GM08714 (cell line): ENCODE measurements around the gene CPLANE2.
"Not testable (repeated sequence)": the region's sequence is repeated elsewhere in the genome, so short reads cannot be mapped to it uniquely, and the experiment has no call there.

ENCODE experiments used
- H3K4me3 ChIP-seq: fragments of 200-500 bp; sonication (Bioruptor generic); 2 replicates; pipeline ENCODE4 v1.5.1; 2014; ENCODE audit warnings: mild to moderate bottlenecking, low read length, inconsistent platforms
- ZNF274 ChIP-seq: IDR thresholded peaks from 2 replicates; pipeline ENCODE4 v1.6.1; 2012; ENCODE audit warnings: mild to moderate bottlenecking, low read depth, low read length

The CPLANE2 gene

DNA sequence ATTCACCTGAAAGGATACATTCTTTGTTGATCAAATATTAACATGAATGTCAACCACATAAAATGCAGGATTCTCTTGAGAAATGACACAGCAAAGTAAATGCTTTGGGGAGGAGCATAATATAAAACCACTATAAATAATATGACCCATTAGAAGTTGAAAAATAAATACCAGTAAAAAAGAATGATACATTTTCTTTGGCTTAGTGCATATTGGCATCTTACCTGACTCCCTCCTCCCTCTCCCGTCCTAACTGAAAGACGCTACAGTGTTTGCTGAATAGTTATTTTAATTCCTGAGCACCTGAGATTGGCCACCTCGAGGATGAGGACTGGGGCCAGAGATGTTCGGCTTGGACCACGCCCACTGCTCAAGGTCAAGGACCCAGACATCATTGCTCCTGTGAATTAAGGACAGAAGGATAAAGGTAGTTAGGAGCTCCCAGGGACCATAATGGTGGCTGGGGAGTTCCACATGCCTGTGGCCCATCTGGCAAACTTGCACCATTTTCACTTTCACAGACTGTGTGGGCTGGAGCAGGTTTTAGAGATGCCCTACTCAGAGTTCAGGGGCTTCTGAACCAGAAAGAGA, 16.4 kb upstream of the CPLANE2 start:
- H3K4me3 ChIP-seq: no peak overlapping the region
- no peak for TF ChIP-seq ZNF274

DNA sequence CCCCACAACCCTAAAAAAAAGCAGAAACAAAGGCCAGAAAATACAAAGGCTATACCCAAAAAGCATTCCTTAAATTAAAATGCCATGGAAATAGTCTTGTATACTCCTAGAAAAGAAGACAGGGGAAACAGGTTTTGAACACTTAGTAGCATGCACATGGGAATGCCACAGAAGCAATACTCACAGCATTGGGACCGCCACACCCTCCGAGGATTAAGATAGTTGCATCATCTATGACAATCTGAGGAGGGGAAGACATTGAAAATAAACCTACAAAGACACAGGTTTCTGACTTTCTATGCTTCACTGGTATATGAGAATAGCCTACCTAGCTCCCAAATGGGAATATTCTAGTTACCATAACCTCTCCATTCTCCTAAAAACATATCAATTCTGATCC, 15.9 kb upstream of the CPLANE2 start:
- no peak overlapping the region for H3K4me3 ChIP-seq
- TF ChIP-seq ZNF274: no peak

DNA sequence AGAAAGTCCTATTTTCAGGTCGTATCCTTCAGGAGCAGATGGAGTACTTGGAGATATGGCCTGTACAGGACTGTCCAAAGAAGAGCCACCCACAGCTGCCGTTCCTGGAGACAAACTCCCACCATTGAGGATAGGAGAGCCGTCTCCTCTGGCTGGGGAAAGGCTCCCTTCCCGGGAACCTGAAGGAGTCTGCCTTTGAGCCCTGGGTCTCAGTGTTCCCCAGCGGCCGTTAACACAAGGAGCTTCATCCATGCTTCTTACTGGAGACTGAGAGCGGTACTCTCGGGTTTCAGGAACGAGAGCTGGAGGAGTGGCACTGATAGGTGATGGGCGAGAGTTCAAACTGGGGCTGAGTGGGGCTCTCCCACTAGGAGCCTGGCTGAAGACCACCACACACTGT, 14.4 kb upstream of the CPLANE2 start:
- TF ChIP-seq ZNF274: no peak
- H3K4me3 ChIP-seq: no peak overlapping the region

DNA sequence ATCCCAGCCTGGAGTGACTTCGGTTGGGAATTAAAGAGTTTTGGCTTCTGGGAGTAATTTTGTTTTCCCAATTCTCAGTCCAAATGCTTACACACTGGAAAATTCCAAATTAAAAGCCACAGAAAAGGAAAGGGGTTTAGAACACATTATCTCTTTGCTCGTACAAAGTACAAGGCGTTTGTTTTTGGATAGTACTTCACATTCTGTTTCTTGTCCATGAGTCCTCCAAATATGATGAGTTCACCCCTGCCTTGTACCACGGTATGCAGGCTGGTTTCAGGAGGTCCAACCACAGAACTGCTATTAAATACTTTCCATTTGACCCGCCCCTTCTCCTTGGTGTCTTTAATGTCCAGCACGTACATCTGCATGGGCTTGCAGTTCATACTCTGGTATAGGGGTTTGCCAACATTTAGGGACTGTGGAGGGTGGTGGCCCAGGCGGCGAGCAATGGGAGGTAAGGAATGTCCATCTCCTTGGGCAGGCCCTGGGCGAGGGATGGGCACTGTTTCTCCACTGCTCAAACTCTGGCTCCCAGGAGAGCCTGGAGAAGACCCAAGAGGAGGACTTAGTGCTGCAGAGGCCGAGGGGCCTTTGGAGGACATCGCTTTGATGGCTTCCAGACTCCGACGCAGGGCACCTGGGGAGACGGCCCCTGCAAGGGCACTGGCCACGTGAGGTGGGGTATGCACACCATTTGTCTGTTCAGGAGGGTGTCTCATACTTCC, 13.7 kb upstream of the CPLANE2 start:
- no peak for TF ChIP-seq ZNF274
- no peak overlapping the region for H3K4me3 ChIP-seq

DNA sequence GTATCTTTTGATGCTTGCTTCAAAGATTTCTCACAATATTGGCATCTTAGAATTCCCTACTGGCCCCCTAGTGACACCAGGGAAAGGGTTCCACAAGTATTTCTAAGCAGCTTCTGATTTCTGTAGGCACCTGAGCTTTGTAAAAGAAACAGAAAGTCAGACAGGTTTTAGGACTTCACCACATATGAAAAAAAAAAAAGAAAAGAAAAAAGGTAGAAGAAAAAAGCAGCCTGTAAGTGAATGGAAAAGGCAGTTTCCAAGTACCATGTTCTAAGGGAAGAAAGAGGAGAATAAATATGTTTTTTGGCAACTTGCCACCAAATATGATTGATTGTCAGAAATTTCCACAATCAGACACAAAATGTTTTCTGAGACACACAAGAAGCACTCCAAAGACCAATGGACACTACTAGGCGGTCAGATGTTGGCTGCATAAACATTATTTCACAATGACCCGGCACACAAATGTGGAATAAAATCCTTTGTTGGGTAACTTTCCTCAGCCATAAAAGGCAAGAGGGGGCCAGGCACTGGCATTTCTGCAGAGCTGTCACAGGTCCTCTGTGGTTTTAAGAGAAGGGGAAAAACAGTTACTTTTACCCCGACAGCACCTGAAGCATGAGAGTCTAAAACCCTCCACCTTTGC, 12.7 kb upstream of the CPLANE2 start:
- no peak for TF ChIP-seq ZNF274
- H3K4me3 ChIP-seq: no peak overlapping the region

DNA sequence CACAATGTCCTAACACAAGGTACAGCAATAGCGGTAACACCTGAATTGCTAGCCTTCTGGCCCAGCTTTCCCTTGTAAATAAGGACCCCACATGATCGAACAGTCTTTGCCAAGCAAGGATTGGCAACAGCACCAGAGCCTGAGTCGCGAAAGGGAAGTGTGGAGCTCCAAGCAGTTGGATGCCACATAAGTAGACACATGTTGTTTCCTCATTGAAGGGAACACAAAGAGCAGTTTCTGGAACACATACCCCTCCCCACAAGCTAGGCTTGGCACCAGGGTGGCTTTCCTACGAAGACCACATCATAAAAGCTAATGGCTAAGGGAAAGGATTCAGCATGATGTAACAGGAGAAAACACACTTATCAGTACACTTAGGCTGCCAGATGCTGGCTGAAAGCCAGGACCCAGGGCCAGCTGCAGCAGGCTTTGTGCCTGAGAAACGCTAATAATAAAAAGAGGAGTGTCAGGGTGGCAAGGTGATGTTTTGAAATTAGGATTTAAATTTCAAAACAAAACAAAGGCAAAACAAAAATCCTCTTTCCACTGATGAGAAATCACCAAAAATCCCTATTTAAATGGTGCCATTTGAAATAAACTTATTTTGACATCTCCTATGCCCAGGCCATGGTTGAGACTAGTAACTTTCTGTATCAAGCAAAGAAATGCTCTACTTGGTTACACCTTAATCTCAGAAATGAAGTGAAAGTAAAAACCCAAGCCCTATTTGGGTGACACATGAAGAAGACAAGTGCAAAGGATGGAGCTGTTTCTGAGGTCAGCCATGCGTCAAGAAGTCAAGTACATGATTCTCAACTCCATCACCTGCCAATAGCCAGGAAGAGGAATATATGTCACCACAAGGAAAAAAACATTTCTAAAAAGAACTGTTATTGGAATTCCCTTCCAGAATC, 11.9 kb upstream of the CPLANE2 start:
- H3K4me3 ChIP-seq: peak overlapping the region; percentile 9; the same call in 1 of the 2 replicates
- TF ChIP-seq ZNF274: no peak

DNA sequence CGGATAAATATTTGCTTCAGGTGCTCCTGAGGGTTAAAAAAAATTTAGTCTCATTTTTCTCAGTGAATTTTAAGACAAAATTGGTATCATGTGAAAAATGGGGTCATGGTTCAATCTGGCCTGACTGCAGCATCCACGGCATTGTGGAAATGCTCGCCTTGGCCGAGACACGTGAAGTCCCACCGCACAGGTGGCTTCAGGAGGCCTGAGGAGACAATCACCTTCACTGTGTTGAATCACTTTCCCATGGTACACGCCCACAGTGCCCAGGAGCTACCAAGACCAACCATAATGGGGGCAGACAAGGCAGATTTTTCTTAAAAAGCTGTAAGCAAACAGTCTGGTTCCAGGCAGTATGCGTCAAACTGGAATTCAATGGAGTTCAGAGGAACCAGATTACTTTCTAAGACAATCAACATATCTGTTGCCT, 11.0 kb upstream of the CPLANE2 start:
- H3K4me3 ChIP-seq: no peak overlapping the region
- no peak for TF ChIP-seq ZNF274

DNA sequence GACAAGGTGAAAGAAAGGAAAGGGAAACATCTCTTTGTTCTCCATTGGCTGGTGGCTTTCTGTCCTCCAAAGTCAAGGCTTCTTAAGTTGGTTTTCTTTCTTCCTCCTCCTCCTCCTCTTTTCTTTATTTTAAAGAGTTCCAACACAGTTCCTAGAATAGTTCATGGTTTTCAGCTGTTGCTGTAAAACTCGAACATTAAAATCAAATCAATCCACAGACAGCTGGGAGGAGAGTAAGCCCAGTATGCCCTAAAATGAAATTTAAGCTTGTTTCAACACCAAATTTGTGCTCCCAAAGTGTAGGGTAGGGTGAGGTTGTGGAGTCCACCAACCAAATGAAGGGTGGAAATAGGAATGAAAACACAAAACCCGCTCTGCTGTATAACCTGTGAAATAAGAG, 10.5 kb upstream of the CPLANE2 start:
- TF ChIP-seq ZNF274: no peak
- no peak overlapping the region for H3K4me3 ChIP-seq

DNA sequence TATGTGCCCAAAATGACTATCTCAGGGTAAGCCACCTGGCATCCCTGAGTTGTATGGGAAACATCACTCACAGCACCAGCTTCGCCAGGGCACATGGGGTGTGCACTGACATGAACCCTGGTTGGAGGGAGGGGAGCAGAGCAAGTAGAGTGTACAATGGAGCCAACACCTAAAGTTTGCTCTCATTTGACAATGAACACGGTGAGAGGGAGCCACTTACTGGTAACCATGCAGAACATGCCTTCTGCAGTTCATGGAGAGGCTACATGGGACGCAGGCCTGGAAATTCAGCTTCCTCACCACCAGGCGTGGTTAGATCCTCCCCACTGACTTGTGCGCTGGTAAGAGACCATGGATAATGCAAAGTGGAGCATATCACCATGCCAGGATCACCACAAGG, 10.0 kb upstream of the CPLANE2 start:
- H3K4me3 ChIP-seq: no peak overlapping the region
- no peak for TF ChIP-seq ZNF274

DNA sequence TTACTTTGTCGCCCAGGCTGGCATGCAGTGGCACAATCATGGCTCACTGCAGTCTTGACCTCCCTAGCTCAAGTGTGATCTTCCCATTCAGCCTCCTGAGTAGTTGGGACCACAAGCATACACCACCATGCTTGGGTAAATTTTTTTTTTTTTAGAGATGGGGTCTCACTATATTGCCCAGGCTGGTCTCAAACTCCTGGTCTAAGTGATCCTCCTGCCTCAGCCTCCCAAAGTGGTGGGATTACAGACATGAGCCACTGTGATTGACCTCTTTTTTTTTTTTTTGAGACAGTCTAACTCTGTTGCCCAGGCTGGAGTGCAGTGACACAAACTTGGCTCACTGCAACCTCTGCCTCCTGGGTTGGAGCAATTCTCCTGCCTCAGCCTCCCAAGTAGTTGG, 9.3 kb upstream of the CPLANE2 start:
- H3K4me3 ChIP-seq: not testable (repeated sequence)

DNA sequence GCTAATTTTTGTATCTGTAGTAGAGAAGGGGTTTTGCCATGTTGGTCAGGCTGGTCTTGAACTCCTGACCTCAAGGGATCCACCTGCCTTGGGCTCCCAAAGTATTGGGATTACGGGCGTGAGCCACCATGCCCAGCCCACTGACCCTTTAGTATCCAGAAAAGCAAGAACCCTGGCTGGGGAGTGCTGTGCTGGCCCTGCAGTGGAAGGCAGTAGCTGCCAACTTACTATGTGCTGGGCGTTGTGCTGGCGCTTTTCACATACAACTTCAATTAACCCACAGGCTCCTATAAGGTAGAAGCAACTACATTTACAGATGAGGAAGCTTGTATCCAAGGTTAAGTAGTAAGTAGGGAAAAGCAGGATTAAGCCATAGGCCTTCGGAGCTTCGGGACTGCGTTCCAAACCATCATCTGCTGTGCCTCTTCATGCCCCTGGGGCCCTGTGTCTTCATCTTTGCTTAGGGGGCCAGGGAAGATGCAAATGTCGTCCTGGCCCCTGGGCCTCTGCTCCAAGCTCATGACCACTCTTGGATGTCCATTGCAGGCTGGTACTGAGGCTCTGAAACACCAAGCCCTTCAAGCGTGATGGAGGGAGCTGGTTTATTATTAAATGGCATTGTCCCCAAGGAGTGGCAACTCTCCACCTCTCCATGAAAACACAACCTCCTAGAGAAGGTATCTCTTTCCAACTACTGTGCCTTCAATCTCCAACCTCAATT, 8.7 kb upstream of the CPLANE2 start:
- no peak overlapping the region for H3K4me3 ChIP-seq
- no peak for TF ChIP-seq ZNF274

DNA sequence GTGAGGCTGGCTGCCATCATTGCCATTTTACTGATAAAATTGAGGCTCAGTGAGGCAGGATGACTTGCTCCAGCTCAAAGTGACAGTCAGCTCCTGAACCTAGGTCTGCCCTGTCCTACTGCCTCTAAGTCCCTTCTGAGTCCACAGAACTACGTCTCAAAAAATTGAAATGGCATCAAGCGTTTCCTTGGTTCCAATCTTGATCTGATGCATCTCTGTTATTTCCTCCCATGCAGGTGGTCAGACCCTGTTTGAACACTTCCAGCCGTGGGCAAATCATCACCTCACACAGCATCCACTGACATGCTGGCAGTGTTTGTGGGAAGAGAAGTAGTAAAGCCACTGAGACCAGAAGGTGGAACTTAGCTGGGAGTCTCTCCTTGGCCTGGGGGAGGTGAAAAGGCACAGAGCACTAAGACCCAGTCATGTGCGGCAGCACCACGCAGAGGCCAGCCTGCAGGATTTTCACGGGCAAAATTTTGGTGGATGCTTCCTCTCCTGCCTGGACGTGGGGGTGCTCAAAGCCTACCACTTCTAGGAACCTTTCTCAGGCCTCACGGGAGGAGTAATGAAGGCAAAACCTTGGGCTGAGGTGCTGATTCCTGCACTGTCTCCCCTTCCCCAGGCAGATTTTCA, 7.8 kb upstream of the CPLANE2 start:
- H3K4me3 ChIP-seq: no peak overlapping the region
- no peak for TF ChIP-seq ZNF274

DNA sequence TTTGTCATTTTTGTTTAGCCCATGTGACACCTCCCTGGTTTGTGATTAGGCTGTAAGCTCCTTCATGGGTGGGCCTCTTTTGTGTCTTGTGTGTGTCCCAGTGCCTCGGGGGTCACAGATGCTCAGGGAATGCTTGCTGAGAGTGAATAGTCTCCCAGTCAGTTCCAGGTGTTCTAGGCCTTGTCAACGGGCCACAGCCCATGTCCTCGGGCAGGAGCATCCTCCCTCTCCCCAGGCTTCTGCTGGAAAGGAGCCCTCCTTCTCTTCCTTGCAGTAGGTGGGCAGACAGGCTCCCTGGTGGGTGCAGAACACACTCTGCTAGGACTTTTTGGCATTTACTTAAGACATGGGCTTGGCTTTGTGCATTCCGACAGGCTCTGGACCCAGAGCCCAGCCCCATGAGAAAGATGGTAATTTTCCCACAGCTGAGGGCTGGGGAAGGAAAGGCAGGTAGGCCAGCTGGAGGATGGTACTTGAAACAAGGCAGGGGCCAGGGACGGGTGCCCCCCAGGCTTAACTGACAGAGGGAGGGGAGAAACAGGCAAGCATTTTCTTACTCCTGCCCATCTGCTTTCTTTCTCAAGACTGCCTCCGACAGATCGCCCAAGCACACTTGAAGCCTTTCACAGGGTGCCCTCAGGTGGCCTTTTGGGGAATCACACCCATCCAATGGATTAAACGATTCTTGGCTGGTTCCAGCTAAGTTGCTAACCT, 7.1 kb upstream of the CPLANE2 start:
- H3K4me3 ChIP-seq: no peak overlapping the region
- TF ChIP-seq ZNF274: no peak
